ENCODE data around the gene KEL.

KEL gene

GRCh38 chr7:142927085-142927745, 34.9 kb downstream of the KEL start:
- DNase-seq, result no peak

GRCh38 chr7:142925413-142925812, 36.8 kb downstream of the KEL start:
- no peak for DNase-seq

- DNase-seq, result no peak
Measured at GRCh38 chr7:142923391-142923790, 38.8 kb downstream of the KEL start.

GRCh38 chr7:142919656-142920055, 42.5 kb downstream of the KEL start:
- DNase-seq, result no peak

GRCh38 chr7:142918901-142919300, 43.3 kb downstream of the KEL start:
- no peak for DNase-seq

GRCh38 chr7:142917447-142917846, 44.7 kb downstream of the KEL start:
- no peak for DNase-seq

- DNase-seq, result no peak
Measured at GRCh38 chr7:142916508-142916907, 45.7 kb downstream of the KEL start.

- DNase-seq, result no peak
Measured at GRCh38 chr7:142915315-142915714, 46.8 kb downstream of the KEL start.

GRCh38 chr7:142914121-142914520, 48.0 kb downstream of the KEL start:
- DNase-seq, result no peak

- no peak for DNase-seq
Measured at GRCh38 chr7:142913566-142913965, 48.6 kb downstream of the KEL start.

GRCh38 chr7:142913051-142913450, 49.1 kb downstream of the KEL start:
- DNase-seq, result no peak

- DNase-seq, result no peak
Measured at GRCh38 chr7:142910481-142910880, 51.7 kb downstream of the KEL start.

GRCh38 chr7:142910031-142910433, 52.1 kb downstream of the KEL start:
- no peak for DNase-seq

GRCh38 chr7:142908921-142909890, 53.0 kb downstream of the KEL start:
- DNase-seq, result no peak

- no peak for DNase-seq
Measured at GRCh38 chr7:142908290-142908689, 53.9 kb downstream of the KEL start.

- DNase-seq, result no peak
Measured at GRCh38 chr7:142906643-142907042, 55.5 kb downstream of the KEL start.

GRCh38 chr7:142905759-142906158, 56.4 kb downstream of the KEL start:
- DNase-seq, result no peak

GRCh38 chr7:142904128-142904527, 58.0 kb downstream of the KEL start:
- DNase-seq, result no peak

GRCh38 chr7:142901426-142902259, 60.5 kb downstream of the KEL start:
- DNase-seq, result no peak

GRCh38 chr7:142899661-142900060, 62.5 kb downstream of the KEL start:
- no peak for DNase-seq

- no peak for DNase-seq
Measured at GRCh38 chr7:142898377-142899170, 63.6 kb downstream of the KEL start.

GRCh38 chr7:142897691-142898090, 64.5 kb downstream of the KEL start:
- DNase-seq, result no peak

Measured in stimulated activated CD4-positive, alpha-beta T cell treated with anti-CD3 and anti-CD28 coated beads, Interleukin-4, amount 100 ng/mL, for 24 hours (primary cell).